HG03095 (cell line): ENCODE data around the gene RUNX1.

Experiments
- ATAC-seq: cut with Tn5 transposase; IDR thresholded peaks from one replicate; pipeline ENCODE4 v1.9.1; 2021; ENCODE audit warnings: moderate library complexity; ENCODE audit not compliant: unreplicated experiment

RUNX1 gene

GRCh38 chr21:34949499-34949898 lies 99.6 kb downstream of the RUNX1 start:
- ATAC-seq = no peak

DNA sequence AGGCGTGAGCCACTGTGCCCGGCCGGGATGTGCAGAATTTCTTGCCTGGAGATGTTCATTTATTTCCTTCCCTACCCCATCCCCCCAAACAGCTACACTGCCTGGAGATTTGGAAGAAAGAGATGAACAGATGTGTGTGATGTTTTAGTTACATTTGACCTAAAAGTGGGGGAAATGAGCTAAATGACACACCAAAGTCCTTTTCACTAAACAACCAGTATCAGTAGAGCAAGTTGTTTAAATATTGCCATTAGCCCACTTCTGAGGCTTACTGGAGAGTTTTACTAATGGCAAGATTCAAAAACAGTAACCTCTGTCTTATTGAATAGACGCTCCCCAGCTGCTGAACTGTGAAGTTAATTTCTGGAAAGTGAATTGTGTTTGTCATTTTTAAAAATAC lies 100.1 kb downstream of the RUNX1 start:
- no peak for ATAC-seq

GRCh38 chr21:34948157-34948556 lies 100.9 kb downstream of the RUNX1 start:
- no peak for ATAC-seq

DNA sequence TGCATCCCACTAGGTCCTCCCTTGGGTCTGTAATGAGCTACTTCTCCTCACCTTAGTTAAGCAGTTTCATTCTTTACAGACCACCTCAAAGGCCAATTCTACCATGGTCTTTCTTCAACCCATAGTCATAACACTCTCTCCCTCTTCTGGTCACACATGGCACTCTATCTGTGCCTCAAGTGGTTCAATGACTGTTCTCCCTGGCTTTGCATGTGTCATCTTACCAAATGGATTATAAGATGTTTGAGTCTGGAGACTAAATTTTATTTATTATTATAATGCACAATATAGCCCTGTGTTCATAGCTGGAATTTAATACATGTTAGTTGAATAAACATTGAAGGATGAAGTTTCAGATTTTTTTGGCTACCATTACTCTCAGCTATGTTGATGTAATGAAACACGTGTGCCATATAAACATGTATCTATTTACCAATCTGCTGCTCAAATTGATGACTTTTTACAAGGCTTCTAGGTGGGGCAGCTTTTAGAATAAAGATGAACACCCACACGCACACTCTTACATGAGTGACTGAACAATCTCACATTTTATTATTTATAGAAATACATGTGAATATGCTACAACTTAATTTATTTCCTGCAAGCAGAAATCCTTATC lies 102.1 kb downstream of the RUNX1 start:
- ATAC-seq = no peak

- ATAC-seq = no peak
Observed at GRCh38 chr21:34946385-34946840, 102.7 kb downstream of the RUNX1 start.

GRCh38 chr21:34945288-34945687 lies 103.8 kb downstream of the RUNX1 start:
- ATAC-seq = no peak

GRCh38 chr21:34944015-34944755 lies 104.9 kb downstream of the RUNX1 start:
- no peak for ATAC-seq

GRCh38 chr21:34942911-34943310 lies 106.2 kb downstream of the RUNX1 start:
- no peak for ATAC-seq

DNA sequence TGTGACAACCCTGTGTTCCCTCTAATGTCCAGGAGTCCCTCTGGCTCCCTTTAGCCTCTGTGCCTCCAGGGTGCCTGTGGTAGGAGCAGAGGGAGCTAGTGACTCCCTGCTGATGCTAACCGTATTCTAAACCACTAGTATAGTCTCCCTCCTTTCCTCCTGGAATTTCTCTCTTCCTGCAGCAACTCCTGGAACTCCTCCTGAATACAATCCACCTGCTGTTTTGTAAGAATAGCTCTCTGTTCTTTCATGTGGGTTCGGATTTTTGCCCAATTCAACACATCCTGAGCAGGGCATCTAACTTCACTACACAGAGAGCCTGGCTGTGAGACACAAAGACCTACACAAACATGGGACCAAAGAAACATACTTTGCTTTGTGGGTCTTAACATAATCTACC lies 107.9 kb downstream of the RUNX1 start:
- ATAC-seq = no peak

GRCh38 chr21:34939673-34940331 lies 109.3 kb downstream of the RUNX1 start:
- no peak for ATAC-seq

DNA sequence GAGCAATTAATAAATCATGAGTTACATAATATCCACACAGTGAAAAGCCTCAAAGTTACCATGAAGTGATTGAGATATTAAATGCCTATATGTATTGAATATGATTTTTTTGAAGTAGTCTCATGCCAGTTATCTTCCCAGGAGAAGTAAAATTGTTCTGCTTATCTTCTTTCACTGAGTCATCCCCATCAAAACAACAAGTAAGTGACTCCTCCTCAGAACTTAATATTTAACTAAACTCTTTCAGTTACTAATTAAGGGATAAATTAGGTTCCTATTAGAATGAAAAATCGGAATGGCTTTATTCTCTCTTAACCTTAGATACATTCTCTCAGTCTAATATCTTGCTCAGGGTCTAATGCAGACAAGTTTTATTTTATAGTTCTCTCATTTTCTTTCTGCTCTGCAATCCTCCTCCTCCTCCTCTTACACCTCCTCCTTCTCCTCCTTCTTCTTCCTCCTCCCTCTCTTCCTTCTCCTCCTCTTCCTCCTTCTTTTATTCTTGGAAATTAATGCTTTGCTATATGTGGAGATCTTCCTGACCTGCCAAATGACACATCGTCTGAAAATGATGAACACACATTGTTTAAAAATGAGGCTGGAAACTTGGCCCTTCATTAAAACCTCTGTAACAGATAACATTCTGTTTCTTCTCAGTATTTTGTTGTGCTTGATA lies 110.9 kb downstream of the RUNX1 start:
- no peak for ATAC-seq

GRCh38 chr21:34936883-34937563 lies 112.1 kb downstream of the RUNX1 start:
- no peak for ATAC-seq

DNA sequence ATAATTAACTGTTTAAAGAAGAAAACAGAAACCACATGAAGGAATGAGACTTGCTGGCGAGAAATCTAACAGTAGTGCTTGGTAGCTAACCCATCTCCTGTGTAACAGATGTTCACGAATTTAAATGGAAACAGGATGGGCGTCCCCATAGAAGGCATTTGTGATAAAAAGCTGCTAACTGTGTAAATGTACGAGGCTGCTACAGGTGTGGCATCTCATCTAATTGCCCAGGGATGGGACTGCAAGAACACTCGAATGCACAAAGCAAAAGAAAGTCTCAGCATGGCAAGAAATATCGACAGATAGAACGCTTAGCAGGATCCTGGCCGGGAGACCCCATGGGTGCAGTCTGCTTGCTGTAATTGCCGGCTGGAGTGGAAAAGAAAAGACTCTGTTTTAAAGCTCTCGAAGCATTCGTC lies 112.7 kb downstream of the RUNX1 start:
- no peak for ATAC-seq

GRCh38 chr21:34935898-34936297 lies 113.2 kb downstream of the RUNX1 start:
- no peak for ATAC-seq

DNA sequence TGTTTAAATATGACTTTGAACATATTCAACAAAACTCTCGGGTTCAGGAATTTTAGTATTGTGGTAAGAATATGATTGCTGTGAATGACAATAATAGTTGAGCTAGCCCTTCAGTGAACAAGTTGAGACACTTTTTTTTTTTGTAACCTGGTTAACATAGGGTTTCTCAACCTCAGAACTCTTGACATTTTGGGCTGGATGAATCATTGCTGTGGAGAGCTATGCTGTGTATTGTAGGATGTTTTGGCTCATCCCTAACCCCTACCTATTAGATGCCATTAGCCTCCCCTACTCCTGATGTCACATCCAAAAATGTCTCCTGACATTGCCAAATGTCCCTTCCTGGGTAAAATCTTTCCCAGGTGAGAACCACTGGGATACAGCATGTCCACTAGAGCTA lies 113.7 kb downstream of the RUNX1 start:
- no peak for ATAC-seq

DNA sequence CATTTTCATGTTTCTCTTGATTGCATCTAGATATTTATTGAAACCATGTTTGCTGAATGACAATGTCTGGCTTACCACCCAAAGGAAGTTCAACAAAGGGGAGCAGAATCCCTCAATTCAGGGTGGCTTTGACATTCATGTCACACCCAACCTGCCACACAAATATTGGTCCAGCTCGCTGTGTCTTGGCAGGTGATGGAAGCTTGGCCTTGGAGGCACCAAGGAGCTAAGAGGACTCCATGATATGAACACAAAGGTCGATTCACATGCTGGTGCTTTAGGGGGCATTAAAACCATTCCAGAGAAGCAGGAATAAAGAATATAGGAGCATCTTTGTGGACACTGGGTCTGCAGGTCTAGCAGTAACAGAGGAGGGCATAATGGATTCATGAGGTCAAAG lies 114.8 kb downstream of the RUNX1 start:
- ATAC-seq = no peak

GRCh38 chr21:34933609-34934335 lies 115.3 kb downstream of the RUNX1 start:
- ATAC-seq = peak; percentile 75

GRCh38 chr21:34932233-34932632 lies 116.9 kb downstream of the RUNX1 start:
- ATAC-seq = no peak

DNA sequence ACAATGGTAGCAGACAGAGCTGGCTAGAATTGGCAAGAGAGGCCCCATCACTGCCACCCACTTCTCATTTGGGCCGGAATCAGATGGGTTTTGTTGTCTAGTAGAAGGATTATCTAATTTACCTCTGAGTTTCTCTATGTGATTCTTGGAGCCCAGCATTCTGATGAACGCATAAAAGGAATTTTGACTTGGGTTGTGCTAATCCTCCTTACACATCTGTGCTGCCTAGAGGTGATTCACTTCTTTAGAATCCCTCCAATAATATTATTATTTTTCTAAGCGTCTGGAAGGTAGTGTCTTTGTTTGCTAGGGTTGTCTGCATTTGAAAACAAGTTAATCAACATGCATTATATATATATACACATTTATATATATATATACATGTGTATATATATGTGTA lies 118.1 kb downstream of the RUNX1 start:
- no peak for ATAC-seq

DNA sequence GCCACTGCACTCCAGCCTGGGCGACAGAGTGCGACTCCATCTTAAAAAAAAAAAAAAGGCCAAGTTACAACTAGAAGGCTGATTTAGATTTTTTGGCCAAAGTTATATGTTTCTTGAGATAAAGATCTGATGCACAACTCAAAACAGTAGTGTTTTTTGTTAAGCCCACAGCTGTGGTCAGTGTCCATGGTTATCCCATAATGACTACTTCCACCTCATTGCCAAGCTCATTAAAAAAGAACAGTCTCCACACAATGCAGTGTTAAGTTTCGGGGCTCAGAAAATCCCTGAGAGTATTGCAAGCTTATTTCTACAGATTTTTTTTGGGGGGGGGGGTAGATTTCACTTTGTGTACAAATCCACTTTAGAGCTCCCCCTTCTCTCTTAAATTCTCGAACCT lies 120.5 kb downstream of the RUNX1 start:
- ATAC-seq = no peak
